Esophagus muscularis mucosa (tissue), 3 donors: ENCODE results near the gene DPYSL4.

Source experiments
- POLR2A ChIP-seq: fragments of 450-650 bp; IDR thresholded peaks from one replicate; pipeline ENCODE4 v1.6.1; 2017; ENCODE audit warnings: antibody characterized with exemption, moderate library complexity, mild to moderate bottlenecking, low read depth
- TF ChIP-seq, protein P1 (sequence below), 3 experiments: fragments of 200-600 bp in 2 of 3; fragments of 450-650 bp in 1 of 3; sonication (generic) in 2 of 3; IDR thresholded peaks; one replicate each; pipeline ENCODE4 v1.5.1; 2017 to 2019; ENCODE audit warnings: antibody characterized with exemption in 3 of 3, mild to moderate bottlenecking in 2 of 3, moderate library complexity in 1 of 3

DNA sequence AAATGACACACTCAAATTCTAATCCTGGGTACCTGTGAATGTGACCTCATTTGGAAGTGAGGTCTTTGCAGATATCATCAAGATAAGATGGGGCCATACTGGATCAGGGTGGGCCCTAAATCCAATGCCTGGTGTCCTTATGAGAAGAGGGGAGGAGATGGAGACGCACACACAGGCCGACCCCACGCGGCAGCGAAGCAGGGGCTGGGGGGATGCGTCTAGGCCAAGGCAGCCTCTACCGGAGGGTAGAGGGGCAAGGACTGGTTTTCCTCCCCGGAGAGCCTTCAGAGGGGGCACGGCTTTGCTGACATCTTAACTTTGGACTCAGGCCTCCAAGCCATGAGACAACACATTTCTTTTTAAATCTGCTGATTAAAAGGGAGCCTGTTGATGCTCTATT lies 33.3 kb downstream of the DPYSL4 start:
- TF ChIP-seq, protein P1, sequence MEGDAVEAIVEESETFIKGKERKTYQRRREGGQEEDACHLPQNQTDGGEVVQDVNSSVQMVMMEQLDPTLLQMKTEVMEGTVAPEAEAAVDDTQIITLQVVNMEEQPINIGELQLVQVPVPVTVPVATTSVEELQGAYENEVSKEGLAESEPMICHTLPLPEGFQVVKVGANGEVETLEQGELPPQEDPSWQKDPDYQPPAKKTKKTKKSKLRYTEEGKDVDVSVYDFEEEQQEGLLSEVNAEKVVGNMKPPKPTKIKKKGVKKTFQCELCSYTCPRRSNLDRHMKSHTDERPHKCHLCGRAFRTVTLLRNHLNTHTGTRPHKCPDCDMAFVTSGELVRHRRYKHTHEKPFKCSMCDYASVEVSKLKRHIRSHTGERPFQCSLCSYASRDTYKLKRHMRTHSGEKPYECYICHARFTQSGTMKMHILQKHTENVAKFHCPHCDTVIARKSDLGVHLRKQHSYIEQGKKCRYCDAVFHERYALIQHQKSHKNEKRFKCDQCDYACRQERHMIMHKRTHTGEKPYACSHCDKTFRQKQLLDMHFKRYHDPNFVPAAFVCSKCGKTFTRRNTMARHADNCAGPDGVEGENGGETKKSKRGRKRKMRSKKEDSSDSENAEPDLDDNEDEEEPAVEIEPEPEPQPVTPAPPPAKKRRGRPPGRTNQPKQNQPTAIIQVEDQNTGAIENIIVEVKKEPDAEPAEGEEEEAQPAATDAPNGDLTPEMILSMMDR (IDR thresholded peaks at IDR 0.05): no peak
- no peak for TF ChIP-seq POLR2A
